ENCODE measurements around the gene SDC1.

DNA sequence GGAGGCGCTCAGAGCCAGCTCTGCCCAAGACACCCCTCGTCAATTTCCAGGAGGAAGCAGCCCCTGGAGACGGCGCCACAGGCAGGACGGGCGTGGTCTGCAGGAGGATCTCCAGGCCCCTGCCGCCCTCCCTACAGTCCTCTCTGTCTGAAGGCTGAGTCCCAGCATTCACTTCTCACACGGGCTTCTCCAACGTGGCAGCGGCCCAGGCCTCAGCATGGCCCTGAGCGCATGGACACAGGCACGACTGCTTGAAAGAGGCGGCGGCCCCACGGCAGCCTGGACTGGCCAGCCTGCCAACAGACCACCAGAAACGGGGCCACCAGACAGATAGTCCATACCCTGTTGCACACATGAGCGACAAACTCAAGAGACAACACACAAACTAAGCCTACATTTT is 23.3 kb downstream of the SDC1 start:
- TF ChIP-seq CTCF (IDR thresholded peaks at IDR 0.05), result no peak
- TF ChIP-seq POLR2A (IDR thresholded peaks at IDR 0.05), result no peak

Data from thyroid gland (tissue), 4 donors.